ACHN (cell line): ENCODE measurements around the gene SYT6.

Source experiments
- DNase-seq: peaks from one replicate; pipeline ENCODE4 v3.0.0-alpha.2; 2015
- in situ Hi-C: cut with HindIII; loops from 2 replicates; pipeline ENCODE4 v1.10.0; 2017; ENCODE audit warnings: low sequenced_read_pairs, low pct_ligation_motif_present, low pct_unique_long_range_greater_than_20kb

Gene SYT6

DNA sequence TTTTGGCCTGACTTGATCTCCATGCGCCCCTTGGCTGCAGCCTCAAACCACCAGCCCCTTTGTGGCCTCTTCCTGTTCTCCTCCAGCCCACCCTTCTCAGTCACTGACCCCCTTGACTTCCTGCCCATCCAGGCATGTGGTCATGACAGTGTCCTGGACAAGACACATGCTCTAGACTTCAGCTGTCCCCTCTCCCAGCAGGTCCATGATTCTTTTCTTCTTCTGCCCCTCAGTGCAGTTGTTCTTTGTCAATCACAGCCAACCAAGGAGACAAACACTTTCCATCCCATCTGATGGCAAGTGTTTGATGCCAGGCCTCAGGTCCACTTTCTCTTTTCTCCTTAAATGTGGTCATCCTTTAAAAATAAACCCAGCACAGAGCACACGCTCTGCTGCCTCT, 49.7 kb downstream of the SYT6 start:
- DNase-seq, result no peak
- in situ Hi-C loops, result no loop called here

DNA sequence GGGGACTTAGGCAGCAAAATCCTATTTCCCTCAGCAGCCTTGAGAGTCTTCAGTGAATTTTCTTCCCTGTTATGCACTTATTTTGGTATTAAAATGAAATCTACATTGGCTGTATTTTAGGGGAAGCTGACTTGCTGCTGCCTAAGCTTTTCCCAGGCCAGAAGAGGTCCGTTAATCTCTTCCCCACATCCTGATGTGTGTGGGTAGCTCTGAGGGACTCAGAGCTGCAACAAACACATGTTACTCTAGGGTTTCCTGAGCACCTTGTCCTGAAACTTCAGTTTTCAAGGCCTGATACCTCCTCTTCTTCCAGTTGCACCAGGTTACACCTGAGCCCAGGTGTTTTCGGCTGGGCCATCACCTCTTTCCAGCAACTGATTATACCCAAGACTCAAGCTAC, 51.5 kb downstream of the SYT6 start:
- in situ Hi-C loops, result no loop called here
- no peak for DNase-seq

DNA sequence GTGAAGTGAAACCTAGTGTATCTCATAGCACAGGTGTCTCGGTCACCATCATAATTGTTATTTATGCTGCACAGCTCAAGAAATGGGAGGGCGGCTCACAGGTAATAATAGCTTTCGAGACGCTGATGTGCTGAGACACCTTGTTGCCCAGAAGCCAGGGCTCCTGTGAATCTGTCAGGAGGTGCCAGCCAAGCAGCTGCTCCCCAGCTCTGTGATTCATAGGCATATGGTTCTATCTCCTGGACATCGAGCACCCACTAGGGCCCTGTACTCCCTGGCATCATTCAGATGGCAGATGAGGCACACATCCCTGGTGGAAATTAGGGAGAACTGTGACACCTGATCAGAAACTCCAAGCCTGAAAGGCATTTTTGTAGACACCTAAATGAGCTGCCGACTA, 53.5 kb downstream of the SYT6 start:
- in situ Hi-C loops, result no loop called here
- DNase-seq, result no peak

DNA sequence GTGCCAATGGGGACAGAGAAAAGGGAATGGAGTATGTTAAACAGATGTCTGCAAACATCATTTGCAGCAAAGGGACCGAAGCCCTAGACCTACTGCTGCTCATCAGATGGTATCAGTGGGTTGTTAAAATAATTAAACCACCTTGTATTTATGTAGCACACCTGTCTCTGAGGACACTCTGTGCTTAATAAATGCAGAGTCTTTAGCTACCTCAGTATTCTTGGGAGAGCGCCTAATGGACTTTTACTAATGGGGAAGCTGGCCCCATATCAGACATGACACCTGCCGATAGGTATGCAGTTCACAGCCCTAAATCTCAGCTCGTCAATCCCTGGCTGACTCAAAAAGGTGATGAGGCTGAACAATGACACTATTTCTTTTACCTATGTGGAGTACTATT, 54.4 kb downstream of the SYT6 start:
- in situ Hi-C loops, result no loop called here
- DNase-seq, result no peak

DNA sequence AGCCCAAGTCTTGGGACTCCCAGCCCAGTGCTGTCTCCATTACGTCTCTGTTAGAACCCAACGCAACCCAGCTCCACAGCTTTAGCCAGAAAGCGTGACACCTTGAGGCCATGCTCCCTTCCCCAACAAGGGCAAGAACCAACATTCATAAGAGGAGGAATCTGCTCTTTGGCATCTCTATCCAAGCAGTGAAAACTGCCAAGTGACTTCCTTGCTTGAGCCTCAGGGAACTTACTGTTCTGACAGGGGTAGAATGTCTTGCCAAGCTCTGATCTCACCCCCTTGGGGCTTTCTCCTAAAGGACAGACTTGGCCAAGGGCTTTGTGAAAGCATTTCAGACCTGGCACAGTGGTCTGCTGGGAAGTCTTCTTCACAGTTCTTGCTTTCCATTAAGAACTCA, 56.6 kb downstream of the SYT6 start:
- DNase-seq, result no peak
- in situ Hi-C loops, result no loop called here

DNA sequence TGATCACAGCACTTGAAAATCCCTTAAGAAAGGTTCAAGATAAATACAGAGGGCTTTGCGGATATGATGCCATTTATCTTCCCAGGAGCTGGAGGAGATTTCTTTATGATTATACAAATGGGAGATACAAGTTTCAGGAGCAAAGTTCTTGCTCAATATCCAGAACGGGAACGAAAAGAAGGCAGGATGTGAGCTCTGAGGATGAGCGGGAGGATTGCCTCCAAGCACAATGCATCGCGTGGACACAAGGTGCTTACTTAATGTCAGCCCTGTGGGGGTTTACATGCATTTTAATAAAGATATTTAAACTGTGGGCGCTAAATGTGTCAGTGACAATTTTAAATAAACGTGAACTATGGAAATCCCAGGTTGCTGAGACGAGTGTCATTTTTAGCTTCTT, 59.0 kb downstream of the SYT6 start:
- no peak for DNase-seq
- in situ Hi-C loops, result no loop called here

DNA sequence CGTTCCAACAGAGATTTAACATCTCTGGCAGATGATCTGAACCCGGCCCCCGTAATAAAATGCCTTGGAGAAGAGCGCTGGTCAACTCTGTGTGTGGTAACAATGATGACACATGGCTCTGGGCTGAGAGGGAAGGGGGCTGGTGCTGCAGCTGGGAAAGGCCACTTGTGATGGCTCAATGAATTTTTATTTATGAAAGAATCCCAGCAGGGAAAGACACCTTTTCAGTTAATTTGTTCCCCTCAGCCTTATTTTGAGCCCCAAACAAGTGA, 59.4 kb downstream of the SYT6 start:
- no peak for DNase-seq
- in situ Hi-C loops, result no loop called here

DNA sequence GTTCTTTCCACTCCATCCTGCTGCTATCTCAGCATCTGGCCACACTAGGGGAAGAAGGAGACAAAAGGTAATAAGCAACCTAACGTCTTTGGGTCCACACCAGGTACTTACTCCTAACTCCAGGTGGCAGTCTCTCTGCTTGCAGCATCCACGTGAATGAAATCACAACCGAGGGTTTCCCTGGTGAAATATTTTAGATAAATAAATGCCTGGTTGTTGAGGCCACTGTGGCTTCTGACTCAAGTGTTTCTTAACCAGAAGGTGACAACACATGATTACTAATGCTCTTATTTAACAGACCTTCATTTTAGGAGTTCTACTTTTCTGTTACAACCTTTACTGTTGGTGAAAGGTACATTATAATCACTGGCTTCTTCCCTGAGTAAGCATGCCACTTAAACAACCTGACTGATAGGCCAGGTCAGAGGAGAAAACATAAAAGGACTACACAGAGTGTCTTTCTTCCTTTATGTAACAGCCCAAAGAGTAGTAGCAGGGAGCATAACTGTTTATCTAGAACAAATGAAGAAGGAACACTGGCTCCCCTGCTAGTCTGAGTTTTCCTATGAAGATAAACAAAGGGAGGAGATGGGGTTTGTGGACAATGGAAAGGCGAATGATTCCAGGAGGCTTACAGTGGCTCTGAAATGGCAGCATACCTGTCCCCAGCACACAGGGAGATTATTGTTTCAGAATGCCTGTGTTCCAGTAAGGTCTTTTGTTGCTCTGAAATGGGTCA, 59.9 kb downstream of the SYT6 start:
- no peak for DNase-seq
- in situ Hi-C loops, result no loop called here

DNA sequence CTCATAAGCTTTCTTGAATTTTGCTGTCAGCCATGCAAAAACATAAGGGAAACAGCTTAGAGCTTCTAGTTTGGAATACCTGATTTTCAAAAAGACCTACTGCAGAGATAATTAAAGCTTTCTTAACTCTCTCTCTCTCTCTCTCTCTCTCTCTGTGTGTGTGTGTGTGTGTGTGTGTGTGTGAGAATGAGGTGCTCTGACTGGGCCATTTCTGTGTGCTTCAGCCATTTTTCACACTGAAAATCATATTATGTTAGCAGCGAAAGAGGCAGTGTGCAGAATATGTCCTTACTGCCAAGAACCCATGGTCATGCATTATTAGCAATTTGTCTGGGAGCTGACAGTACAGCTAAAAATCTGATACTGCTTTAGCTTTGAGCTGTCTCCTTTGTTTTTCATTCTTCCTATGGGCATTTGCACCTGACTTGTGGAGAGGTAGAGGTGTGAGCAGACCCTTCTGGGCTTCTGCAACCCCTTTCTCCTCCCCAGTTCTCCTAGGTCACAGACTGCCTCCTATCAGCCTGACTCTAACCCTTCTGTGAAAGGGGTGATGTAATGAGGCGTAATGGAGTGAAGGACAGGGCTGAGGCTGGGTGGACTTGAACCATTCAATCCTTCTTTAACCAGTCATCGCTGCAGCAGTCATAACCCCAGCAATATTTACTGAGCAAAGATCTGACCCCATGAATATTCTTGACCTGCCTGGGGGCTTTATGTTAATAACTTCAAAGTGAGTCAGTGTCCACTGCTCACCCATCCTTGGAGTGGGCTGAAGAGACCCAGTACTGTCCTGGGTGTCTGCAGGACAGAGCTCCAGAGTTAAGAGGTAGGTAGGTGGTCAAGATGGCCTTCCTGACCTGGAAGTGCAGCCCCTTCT, 61.2 kb downstream of the SYT6 start:
- no peak for DNase-seq
- in situ Hi-C loops, result no loop called here

DNA sequence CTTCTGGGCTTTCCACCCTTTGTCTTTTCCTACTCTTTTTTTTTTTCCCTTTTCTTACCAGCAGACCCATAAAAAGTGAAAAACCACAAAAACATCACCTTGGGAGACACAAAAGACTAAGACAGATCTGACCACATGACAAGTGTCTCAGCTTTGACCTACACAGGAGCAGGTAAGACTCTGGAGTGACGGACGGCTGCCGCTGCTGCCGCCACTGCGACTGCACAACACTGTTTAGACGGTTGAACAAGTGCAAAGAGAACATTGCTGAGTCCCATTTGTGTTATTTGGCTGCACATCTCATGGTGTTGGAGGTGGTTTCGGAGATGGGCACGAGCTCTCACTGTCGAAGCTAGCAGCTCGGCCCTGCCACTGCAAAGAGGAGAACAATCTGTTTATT, 62.0 kb downstream of the SYT6 start:
- DNase-seq, result no peak
- in situ Hi-C loops, result no loop called here

DNA sequence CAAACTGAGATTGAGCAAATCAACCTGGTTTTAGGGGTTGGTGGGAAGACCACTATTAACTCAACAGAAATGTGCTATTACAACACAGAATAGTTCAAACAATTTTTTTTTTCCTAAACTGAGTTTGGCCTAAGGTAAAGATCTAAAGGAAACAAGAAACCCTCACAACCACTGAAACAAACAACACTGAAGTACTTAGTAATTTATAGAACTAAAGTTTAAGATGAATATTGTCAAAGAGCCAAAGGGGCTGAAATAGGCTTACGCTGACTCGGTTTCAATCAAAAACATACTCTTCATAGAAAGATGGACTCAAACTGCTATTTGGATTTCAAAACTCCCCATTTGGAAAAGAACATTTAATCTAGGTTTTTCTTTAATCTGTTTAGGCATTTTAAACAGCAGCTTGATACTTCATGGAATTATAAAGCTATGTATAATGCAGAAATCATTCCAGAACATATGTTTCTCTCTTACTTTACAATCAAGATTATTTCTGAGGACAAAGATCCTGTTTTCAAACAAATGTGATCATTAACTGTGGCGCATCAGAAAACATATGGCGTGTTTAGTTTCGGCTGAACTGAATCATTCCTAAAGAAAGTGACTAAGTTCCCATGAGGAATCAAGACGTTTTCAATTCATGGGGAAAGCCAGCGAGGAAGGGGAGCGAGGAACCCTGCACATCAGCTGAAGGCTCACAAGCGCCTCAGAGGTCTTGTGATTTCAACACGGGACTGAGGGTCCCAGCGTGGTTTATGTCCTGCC, 62.7 kb downstream of the SYT6 start:
- DNase-seq, result no peak
- in situ Hi-C loops, result no loop called here

DNA sequence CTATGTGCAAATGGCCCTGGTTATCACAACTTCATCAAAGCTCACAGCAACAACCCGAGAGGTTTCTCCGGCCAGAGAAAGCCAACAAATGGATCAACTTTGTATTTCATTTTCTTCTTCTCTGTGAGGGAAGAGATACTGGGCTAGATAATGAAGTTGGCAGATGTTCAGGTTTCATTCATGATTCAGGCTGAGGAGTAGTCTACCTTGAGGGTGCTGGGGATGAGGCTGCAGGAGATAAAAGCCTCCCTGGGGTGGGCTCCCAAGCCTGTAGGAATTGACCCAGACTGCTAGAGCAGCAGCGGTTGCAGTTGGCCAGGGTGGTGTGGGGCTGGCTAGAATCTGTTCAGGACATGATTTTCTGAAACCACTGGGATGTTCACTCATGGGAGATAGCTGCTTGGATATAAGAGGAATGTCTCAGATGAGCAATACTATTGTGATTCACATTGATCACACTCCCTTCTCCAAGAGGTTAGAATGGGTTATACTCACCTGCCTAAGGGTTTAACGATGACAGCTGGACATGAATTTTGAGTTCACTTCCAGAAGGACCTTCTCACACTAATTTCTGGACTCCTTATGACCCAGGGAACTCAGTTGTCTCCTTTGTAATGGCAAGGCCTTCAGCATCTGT, 64.0 kb downstream of the SYT6 start:
- DNase-seq, result no peak
- in situ Hi-C loops, result no loop called here

DNA sequence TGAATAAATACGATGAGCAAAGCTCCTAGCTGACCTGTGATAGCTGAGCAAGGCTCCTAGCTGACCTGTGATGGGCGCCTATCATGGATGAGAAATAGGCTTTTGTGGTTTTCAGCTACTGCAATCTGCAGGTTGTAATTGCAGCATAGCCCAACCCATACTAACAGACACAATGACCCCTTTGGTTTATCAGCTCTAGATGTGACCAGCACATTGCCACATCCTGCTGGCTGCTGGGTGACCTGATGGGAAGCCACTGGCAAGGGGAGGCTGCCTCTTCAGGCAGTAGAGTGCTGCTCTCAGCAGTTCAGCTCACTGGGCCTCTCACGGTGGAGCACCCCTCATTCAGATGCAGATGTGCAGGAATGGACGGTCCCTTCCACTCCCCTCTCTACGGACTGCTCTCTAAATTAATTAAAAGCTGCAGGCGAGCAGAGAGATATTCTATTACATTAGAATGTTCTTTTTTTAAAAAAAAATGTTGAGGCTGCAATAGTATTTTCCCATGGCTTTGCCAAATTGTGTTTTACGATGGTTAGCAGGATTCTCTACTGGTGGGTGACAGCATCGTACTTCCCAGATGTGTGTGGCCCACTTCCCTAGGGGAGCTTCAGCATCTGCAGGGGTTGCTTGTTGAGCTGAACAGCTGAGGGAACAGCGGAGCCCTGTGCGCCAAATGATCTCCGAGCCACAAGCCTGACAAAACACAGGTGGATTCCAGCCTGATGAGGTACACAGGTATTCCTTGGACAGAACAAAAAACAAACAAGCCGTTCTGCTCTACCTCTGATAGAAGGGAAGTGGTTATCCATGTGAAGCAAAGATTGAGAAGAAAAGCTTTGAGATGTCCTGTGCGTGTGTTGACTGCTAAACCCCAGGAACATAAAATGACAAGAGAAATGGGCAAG, 65.0 kb downstream of the SYT6 start:
- DNase-seq, result no peak
- in situ Hi-C loops, result no loop called here

DNA sequence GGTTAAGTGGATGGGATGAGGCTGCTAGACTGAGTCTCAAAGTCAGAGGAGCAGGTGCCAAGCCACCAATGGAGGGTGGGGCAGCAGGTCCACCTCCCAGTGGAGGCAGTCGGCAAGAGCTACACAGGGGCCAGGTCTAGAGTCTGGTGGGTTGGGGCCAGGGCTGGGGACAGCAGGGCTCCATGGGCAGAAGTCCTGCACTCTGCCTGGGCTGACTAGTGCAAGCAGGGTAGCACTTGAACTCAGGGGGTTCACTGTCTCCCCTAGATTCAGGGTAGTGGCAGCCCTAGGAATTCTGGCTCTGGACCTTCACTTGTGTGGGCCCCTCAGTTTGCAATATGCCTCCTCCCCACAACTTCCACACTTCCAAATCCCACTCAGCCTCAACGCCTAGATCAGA, 66.2 kb downstream of the SYT6 start:
- in situ Hi-C loops, result no loop called here
- no peak for DNase-seq

DNA sequence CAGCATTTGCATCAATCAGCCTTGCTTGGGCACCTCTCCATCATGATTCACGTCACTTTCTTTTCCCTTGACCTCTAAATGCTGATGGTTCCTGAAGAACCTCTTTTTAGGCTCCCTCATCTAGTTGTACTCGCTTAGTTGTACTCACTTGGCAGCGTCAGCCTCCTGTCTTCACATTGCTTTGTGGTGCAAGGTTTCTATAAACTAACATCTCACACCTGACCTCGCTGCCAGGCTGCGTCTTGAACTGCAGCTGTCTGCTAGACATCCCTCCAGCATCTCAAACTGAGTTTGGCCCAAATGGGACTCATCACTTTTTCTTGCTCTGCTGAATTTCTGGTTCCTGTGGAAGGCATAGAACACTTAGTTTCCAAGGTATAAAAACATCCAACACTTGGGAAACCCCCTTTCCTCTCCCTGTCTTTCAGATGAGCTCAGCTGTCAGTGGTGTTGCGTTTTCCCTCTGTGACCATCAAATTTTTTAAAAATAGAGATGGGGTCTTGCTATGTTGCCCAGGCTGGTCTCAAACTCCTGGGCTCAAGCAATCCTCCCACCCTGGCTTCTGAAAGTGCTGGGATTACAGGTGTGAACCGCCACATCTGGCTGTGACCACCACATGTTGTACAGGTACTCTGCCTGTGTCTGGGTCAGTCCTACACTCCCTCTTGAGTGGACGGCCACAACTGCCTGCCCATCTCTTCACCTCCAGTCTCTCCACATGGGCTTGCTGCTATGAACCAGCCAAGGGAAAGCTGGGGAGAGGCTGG, 66.9 kb downstream of the SYT6 start:
- in situ Hi-C loops, result no loop called here
- DNase-seq, result no peak

DNA sequence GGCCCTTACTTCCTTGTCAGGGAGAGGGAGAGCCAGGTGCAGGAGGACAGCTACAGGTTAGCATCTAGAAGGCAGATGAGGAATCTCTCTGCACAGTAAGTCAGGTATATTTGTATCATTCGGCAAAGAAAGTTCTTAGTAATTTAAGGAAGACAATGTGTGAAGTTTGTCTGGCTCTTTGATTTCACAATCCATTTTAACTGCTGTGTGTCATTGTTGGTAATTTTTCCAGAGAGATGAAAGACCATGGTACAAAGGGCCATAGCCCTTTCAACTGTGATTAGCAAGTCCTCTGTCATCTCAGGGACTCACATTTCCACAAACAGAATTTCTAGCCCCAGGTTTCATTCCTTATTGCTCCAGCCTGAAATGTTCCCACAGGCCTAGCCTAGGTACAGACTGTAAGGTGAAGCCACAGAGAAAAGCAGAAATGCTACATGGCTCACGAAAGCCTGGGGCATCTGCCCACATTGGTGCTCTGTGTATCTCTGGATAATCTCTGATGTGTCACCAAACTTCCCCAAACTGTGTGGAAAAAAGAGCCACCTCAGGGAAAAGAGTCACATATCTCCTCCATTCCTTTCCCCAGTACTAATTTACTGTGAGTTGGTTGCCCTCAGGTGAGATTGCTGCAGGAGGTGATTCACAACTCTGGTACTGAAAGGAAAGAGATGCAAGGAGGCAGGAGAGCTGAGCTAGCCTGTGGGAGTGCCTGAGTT, 70.6 kb downstream of the SYT6 start:
- in situ Hi-C loops, result no loop called here
- no peak for DNase-seq

DNA sequence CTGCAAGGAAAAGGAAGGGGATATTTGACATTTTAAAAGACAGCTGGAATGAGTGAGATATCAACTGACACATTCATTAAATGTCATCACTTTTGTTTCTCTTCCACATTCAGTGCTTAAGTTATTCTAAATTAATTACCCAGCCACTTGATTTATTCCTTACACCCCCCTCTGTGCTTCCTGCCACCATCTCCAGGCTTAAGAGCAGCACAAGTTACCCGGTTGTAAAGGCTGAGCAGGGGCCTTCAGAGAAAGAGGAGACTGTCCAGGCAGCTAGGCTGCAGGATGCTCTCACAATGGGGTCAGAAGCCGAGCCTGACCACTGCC, 71.4 kb downstream of the SYT6 start:
- no peak for DNase-seq
- in situ Hi-C loops, result no loop called here
